Stimulated activated CD4-positive, alpha-beta T cell treated with anti-CD3 and anti-CD28 coated beads, TNF-alpha, amount 100 ng/mL, for 4 hours (primary cell): ENCODE data around the gene NAMPT.
"Not testable (repeated sequence)": the region's sequence is repeated elsewhere in the genome, so short reads cannot be mapped to it uniquely, and the experiment has no call there.

Experiments
- DNase-seq, 3 experiments: peaks; one replicate each; pipeline ENCODE4 v3.0.0-alpha.2; 2020; ENCODE audit warnings: low read depth in 3 of 3

Gene NAMPT

GRCh38 chr7:106231856-106232490 lies 52.8 kb downstream of the NAMPT start:
- no peak for DNase-seq

DNA sequence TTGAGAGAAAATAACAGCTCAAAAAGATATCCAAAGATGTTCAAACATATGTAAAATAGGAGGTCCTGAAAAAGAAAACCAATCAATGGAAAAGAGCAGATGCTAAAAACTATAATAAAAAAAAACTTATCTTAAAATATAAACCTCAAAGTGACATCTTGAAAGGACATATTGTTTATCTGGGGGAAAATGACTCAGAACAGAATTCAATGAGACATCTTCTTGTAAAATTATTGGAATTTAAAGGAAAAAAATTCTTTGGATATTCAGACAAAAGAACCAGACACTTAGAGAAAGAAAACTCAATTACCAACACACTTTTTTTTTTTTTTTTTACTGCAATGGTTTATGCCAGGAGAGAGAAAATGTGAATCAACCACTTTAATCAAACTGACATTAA lies 58.9 kb downstream of the NAMPT start:
- DNase-seq, result no peak

DNA sequence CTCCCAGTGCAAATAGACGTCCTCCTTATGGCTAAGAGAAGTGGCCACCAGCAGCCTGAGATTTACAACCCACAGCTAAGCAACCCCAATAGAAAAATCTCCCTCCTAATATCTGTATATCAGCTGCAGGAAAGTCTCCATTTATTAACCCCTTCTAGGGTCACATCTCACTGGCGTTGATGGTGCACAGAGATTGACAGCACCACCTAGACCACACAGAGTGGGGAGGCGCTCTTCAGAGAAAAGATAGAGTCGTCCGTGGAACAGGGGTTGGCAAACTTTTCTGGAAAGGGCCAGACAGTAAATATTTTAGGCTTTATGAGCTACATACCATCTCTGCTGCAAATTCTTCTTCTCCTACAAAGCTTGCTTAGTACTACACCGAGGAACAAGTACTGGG lies 60.0 kb downstream of the NAMPT start:
- no peak for DNase-seq

GRCh38 chr7:106223156-106223555 lies 61.6 kb downstream of the NAMPT start:
- no peak for DNase-seq

GRCh38 chr7:106222545-106222944 lies 62.2 kb downstream of the NAMPT start:
- no peak for DNase-seq

- no peak for DNase-seq
Measured at GRCh38 chr7:106220307-106220706, 64.5 kb downstream of the NAMPT start.

GRCh38 chr7:106219170-106219569 lies 65.6 kb downstream of the NAMPT start:
- DNase-seq, result no peak

GRCh38 chr7:106218546-106218945 lies 66.2 kb downstream of the NAMPT start:
- no peak for DNase-seq

DNA sequence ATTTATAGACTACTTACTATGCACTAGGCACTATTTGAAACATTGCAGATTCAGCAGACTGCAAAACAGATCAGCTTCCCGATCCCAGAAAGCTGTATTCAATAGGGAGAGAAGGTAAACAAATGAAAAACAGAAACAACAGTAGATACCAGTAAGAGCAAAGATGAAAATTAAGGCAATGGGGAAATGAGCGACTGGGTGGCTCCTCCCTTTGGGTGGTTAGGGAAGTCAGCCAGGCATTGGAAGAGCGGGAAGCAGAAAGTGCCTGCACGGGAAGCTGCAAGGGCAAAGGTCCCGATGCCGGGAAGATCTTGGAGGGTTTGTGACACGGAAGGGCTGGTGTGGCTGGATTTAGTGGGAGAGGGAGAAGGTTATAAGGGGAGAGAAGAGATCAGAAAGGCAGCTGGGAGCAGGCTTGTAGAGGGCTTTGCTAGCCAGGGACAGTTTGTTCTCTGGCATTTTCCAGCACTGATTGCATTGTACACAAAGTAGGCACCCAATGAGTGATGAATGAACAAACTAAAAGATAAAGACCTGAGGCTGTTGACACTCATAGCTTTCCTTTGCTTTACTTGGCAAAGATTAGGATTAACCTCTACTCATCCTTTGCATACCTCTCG lies 67.8 kb downstream of the NAMPT start:
- no peak for DNase-seq

DNA sequence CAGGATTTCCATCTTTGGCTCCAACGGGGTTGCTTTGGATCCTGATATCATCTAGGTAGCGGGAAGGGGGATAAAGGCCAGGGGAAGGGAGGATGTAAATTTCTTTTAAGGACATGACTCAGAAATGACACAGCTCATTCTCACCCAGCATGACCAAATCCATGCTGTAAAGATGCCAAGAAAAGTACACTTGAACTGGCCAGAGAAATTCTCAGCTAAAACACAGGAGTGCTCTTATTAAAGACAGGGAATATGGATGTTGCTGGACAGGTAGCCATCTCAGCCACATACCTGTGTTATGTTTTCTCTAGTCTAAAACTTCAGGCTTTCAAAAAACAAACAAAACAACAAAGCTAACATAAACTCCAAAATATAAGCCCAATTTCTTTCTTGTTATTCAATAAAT lies 68.3 kb downstream of the NAMPT start:
- no peak for DNase-seq

- DNase-seq, result no peak
Measured at GRCh38 chr7:106215868-106216516, 68.8 kb downstream of the NAMPT start.

DNA sequence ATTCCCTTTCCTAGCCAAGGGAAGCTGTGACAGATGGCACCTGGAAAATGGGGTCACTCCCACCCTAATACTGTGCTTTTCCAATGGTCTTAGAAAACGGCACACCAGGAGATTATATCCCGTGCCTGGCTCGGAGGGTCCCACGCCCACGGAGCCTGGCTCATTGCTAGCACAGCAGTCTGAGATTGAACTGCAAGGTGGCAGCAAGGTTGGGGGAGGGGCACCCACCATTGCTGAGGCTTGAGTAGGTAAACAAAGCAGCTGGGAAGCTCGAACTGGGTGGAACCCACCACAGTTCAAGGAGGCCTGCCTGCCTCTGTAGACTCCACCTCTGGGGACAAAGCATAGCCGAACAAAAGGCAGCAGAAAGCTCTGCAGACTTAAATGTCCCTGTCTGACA lies 75.8 kb downstream of the NAMPT start:
- not testable (repeated sequence) for DNase-seq

DNA sequence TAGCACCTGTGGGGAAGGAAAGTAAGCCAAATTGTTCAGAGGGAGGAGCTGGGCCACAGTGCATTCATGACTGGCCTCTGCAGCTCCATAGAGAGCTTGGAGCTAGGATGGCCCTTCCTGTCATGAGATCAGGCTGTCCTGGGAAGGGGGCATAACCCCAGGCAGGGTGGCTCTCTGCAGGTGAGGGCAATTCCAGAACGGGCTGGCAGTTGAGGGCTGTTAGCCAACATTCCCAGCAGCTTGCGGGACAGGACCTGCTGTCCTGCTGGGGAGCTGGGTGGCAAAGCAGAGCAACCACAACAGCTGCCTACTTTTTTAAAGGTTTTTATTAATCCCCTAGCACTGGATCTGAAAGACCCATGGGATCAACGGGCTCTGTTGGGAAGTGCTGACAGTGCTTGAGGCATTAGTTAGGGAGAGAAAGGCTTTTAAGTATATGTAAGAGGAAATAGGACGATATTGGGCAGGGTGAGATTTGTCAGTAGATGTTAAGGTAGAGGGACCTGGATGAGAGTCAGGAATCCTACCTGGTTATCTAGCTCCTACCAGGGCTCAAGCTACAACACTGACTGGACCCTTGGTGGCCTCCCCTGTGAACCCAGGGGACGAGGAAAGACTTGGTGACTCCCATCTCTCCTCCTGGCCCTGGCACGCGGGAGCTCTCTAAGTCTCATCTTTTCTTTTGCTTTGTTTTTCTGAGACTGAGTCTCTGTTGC lies 77.8 kb downstream of the NAMPT start:
- no peak for DNase-seq

- no peak for DNase-seq
Measured at GRCh38 chr7:106205621-106206222, 79.1 kb downstream of the NAMPT start.

DNA sequence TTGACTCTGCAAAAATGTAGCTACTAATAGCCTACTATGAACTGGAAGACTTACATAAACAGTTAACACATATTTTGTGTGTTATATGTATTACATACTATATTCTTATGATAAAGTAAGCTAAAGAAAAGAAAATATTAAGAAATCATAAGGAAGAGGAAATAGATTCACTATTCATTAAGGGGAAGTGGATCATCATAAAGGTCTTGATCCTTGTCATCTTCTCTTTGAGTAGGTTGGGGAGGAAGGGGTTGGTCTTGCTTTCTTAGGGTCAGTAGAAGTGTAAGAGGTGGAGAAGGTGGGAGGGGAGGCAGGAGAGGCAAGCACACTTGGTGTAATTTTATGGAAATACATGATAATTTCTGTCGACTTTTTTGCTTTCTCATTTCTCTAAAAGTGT lies 81.3 kb downstream of the NAMPT start:
- DNase-seq, result no peak

- no peak for DNase-seq
Measured at GRCh38 chr7:106201164-106201563, 83.6 kb downstream of the NAMPT start.

DNA sequence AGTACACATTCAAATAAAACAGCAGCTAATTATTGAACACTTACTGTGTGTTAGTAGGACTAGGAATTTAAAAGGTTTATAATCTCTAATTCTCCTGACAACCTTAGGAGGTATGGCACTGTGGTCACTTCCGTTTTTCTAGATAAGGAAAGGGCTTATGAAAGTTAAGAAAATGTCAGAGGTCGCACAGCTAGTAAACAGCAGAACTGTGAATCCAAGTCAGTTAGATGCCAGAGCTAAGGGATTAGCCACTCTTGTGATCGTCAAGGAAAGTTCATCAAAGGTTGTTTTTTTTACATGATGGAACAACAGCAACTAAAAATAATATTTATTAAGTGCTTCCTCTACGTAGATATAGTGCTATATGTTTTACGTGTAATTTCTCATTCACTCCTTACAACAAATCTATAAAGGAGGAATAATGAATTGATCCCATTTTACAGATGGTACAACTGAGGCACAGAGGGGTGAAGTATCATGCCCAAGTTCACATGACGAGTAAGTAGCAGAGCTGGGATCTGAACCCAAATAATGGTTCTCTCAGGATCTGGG lies 84.9 kb downstream of the NAMPT start:
- DNase-seq, result no peak

- DNase-seq, result no peak
Measured at GRCh38 chr7:106199024-106199423, 85.8 kb downstream of the NAMPT start.
